Neuronal stem cell (in vitro differentiated cells): Measurements from ENCODE around the gene SETSIP.

Experiments used
- DNase-seq: peaks from one replicate; pipeline ENCODE4 v3.0.0-alpha.2; 2013; ENCODE audit warnings: low spot score
- H2AFZ ChIP-seq: one replicate; pipeline ENCODE4 v1.6.1; 2013; ENCODE audit warnings: mild to moderate bottlenecking, low read length, inconsistent platforms
- H2AK5ac ChIP-seq: 2 replicates; pipeline ENCODE4 v1.6.1; 2013; ENCODE audit warnings: low read depth, mild to moderate bottlenecking, inconsistent platforms, low read length, moderate library complexity, mixed read lengths
- H2BK120ac ChIP-seq: 2 replicates; pipeline ENCODE4 v1.6.1; 2013; ENCODE audit warnings: low read depth, mild to moderate bottlenecking, inconsistent platforms, low read length, moderate library complexity, mixed read lengths
- H2BK12ac ChIP-seq: one replicate; pipeline ENCODE4 v1.6.1; 2013; ENCODE audit warnings: low read length, inconsistent platforms
- H2BK15ac ChIP-seq: 2 replicates; pipeline ENCODE4 v1.6.1; 2013; ENCODE audit warnings: mild to moderate bottlenecking, low read length, inconsistent platforms, mixed read lengths
- H2BK5ac ChIP-seq: one replicate; pipeline ENCODE4 v1.6.1; 2013; ENCODE audit warnings: inconsistent platforms, mild to moderate bottlenecking, low read length, moderate library complexity
- H3K14ac ChIP-seq: one replicate; pipeline ENCODE4 v1.6.1; 2013; ENCODE audit warnings: low read length, inconsistent platforms
- H3K18ac ChIP-seq: 2 replicates; pipeline ENCODE4 v1.6.1; 2013; ENCODE audit warnings: low read length, inconsistent platforms
- H3K23ac ChIP-seq: 2 replicates; pipeline ENCODE4 v1.6.1; 2013; ENCODE audit warnings: low read depth, mild to moderate bottlenecking, mixed read lengths, low read length, inconsistent platforms; ENCODE audit not compliant: poor library complexity
- H3K27ac ChIP-seq: replicated peaks from 3 replicates; pipeline ENCODE4 v1.5.1; 2013; ENCODE audit warnings: low read length, inconsistent platforms
- H3K27me3 ChIP-seq, 3 experiments: 2 replicates each; pipeline ENCODE4 v1.6.1; 2013; ENCODE audit warnings: low read length in 3 of 3, mild to moderate bottlenecking in 2 of 3, inconsistent platforms in 1 of 3, low read depth in 1 of 3, mixed read lengths in 1 of 3, moderate library complexity in 1 of 3; ENCODE audit not compliant: control insufficient read depth in 3 of 3, insufficient read depth in 3 of 3
- H3K36me3 ChIP-seq, 2 donors: replicated peaks in 1 of 2; 2 replicates each; pipeline ENCODE4 v1.6.1; 2013; ENCODE audit warnings: low read length in 2 of 2; ENCODE audit not compliant: control insufficient read depth in 2 of 2, insufficient read depth in 2 of 2
- H3K4ac ChIP-seq: 2 replicates; pipeline ENCODE4 v1.6.1; 2013; ENCODE audit warnings: inconsistent platforms, mild to moderate bottlenecking, low read length, moderate library complexity
- H3K4me1 ChIP-seq, 2 donors: 1 replicate in 1 of 2; 2 replicates in 1 of 2; pipeline ENCODE4 v1.6.1; 2013; ENCODE audit warnings: low read length in 2 of 2, low read depth in 1 of 2; ENCODE audit not compliant: control insufficient read depth in 2 of 2, insufficient read depth in 1 of 2
- H3K4me2 ChIP-seq: one replicate; pipeline ENCODE4 v1.6.1; 2013; ENCODE audit warnings: mild to moderate bottlenecking, low read length, inconsistent platforms; ENCODE audit not compliant: insufficient read depth, poor library complexity, severe bottlenecking
- H3K4me3 ChIP-seq, 2 donors: 2 replicates each; pipeline ENCODE4 v1.5.1; 2013; ENCODE audit warnings: low read length in 2 of 2, mild to moderate bottlenecking in 2 of 2, inconsistent platforms in 1 of 2, moderate library complexity in 1 of 2
- H3K79me1 ChIP-seq: one replicate; pipeline ENCODE4 v1.6.1; 2013; ENCODE audit warnings: low read depth, mild to moderate bottlenecking, inconsistent platforms, low read length, moderate library complexity
- H3K9ac ChIP-seq: one replicate; pipeline ENCODE4 v1.6.1; 2013; ENCODE audit warnings: mild to moderate bottlenecking, low read depth, low read length, inconsistent platforms; ENCODE audit not compliant: poor library complexity
- H3K9me3 ChIP-seq, 2 donors: replicated peaks in 1 of 2; 2 replicates each; pipeline versions ENCODE3 to v1.6.1; 2013; ENCODE audit warnings: low read length in 2 of 2, mild to moderate bottlenecking in 2 of 2, inconsistent platforms in 1 of 2, low read depth in 1 of 2, mixed read lengths in 1 of 2, moderate library complexity in 1 of 2; ENCODE audit not compliant: control insufficient read depth in 2 of 2, insufficient read depth in 1 of 2
- H4K8ac ChIP-seq: one replicate; pipeline ENCODE4 v1.6.1; 2013; ENCODE audit warnings: low read depth, mild to moderate bottlenecking, inconsistent platforms, low read length, moderate library complexity
- H4K91ac ChIP-seq: one replicate; pipeline ENCODE4 v1.6.1; 2013; ENCODE audit warnings: low read length, low read depth, mild to moderate bottlenecking, inconsistent platforms; ENCODE audit not compliant: poor library complexity
- WGBS, 2 donors: extraction: QIAGEN DNeasy Blood & Tissue Kit; methylation state at CpG; one replicate each; pipeline ENCODE4 v1.1.7; 2013; ENCODE audit warnings: missing lambda C conversion rate in 2 of 2, mixed read lengths in 1 of 2; ENCODE audit not compliant: insufficient read length in 2 of 2, insufficient replicate concordance in 1 of 2; ENCODE audit errors: extremely low coverage in 2 of 2; 5-methylcytosine and 5-hydroxymethylcytosine counted together

SETSIP gene

GRCh38 chr1:92037400-92037799 lies 37.8 kb downstream of the SETSIP start:
- Histone ChIP-seq H2AK5ac (no peak overlapping the region), H3K14ac (no peak overlapping the region), H3K4me1 (peaks cover 0 to 19% of the 10 kb centered on the region in 2 donors), H2BK5ac (no peak overlapping the region), H3K4ac (no peak overlapping the region), H2AFZ (peak overlapping the region; percentile 73), H3K9me3 (no peaks in the 10 kb centered on the region), H3K4me2 (no peak overlapping the region), H4K91ac (no peak overlapping the region), H3K18ac (no peak overlapping the region), H4K8ac (no peak overlapping the region), H3K27ac (no peak overlapping the region), H3K27me3 (no peaks in the 10 kb centered on the region), H2BK120ac (no peak overlapping the region), H3K4me3 (no peak overlapping the region), H3K9ac (no peak overlapping the region), H3K23ac (no peak overlapping the region), H3K79me1 (no peaks in the 10 kb centered on the region), H3K36me3 (no peaks in the 10 kb centered on the region), H2BK15ac (no peak overlapping the region), H2BK12ac (no peak overlapping the region)
- WGBS, 2 donors = no CpG with 5 or more reads among the region's 6 CpGs
- no peak for DNase-seq

DNA sequence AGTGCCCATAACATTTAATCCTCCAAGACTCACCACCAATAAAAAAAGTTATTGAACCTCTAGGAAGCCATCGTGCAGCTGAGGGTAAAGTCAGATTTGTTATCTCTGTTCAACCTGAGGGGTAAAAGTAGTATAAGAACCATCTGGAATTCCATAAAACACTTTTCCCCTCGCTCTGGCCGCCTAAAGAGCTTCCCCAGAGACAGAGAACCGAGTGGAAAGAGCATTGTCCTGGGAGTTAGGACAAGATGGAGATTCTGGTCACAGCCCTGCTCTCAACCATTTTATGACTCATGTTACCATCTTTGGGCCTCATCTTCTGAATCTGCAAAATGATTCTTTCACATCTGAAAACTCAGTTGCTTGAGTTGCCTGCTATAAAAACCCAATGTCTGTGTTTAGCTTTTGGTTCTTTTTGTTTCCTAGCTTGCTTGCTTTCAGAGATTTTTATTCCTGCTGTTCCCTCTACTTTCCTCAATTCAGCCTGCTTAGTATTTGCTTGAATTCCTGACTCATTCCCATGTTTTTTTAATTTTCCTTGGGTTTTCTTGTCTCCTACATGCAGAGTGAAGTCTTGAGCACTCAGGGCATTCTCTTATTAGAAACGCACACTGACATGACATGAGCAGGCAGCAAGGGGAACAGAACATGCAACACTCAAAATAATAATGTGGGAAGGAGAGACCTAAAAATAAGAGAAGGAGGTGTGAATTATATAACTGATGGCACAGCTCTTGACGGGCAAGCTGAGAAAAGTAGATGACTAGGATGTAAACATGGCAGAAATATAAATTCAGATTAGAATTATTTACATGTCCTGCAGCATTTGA lies 43.7 kb downstream of the SETSIP start:
- Histone ChIP-seq H3K4ac (no peak overlapping the region), H2AK5ac (no peak overlapping the region), H2BK15ac (no peak overlapping the region), H2AFZ (peak overlapping the region; percentile 99), H3K4me2 (no peak overlapping the region), H3K4me3 (no peak overlapping the region), H3K79me1 (no peaks in the 10 kb centered on the region), H2BK5ac (no peak overlapping the region), H4K8ac (no peak overlapping the region), H3K27me3 (peaks cover 0 to 6% (median 0%) of the 10 kb centered on the region in 3 experiments), H3K9ac (no peak overlapping the region), H2BK12ac (no peak overlapping the region), H3K18ac (no peak overlapping the region), H2BK120ac (no peak overlapping the region), H3K36me3 (no peaks in the 10 kb centered on the region), H3K14ac (no peak overlapping the region), H3K9me3 (peaks cover 0 to 2% of the 10 kb centered on the region in 2 donors), H3K23ac (no peak overlapping the region), H3K4me1 (peaks cover 6 to 10% of the 10 kb centered on the region in 2 donors), H3K27ac (no peak overlapping the region), H4K91ac (no peak overlapping the region)
- DNase-seq = no peak
- WGBS, 2 donors = no CpG with 5 or more reads among the region's 6 CpGs

GRCh38 chr1:92030656-92031107 lies 44.5 kb downstream of the SETSIP start:
- H3K4ac ChIP-seq = no peak overlapping the region
- H3K27ac ChIP-seq = no peak overlapping the region
- peaks cover 0 to 2% of the 10 kb centered on the region in 2 donors for H3K9me3 ChIP-seq
- no peak overlapping the region for H2BK12ac ChIP-seq
- no peaks in the 10 kb centered on the region for H3K36me3 ChIP-seq
- H3K14ac ChIP-seq = no peak overlapping the region
- no peak overlapping the region for H2AK5ac ChIP-seq
- no peak overlapping the region for H3K9ac ChIP-seq
- H3K18ac ChIP-seq = no peak overlapping the region
- no peak overlapping the region for H4K8ac ChIP-seq
- H3K4me1 ChIP-seq = peaks cover 6 to 9% of the 10 kb centered on the region in 2 donors
- no peak overlapping the region for H4K91ac ChIP-seq
- no peaks in the 10 kb centered on the region for H3K79me1 ChIP-seq
- H2AFZ ChIP-seq = peak overlapping the region; percentile 99
- WGBS, 2 donors = no CpG with 5 or more reads among the region's 4 CpGs
- no peak overlapping the region for H2BK5ac ChIP-seq
- peak overlapping the region; percentile 94 for H3K4me2 ChIP-seq
- H3K27me3 ChIP-seq = peaks cover 0 to 6% (median 0%) of the 10 kb centered on the region in 3 experiments
- H2BK120ac ChIP-seq = no peak overlapping the region
- peak overlapping the region in 1 of 2 donors; percentile 75 for H3K4me3 ChIP-seq
- DNase-seq = no peak
- no peak overlapping the region for H2BK15ac ChIP-seq
- H3K23ac ChIP-seq = no peak overlapping the region

DNA sequence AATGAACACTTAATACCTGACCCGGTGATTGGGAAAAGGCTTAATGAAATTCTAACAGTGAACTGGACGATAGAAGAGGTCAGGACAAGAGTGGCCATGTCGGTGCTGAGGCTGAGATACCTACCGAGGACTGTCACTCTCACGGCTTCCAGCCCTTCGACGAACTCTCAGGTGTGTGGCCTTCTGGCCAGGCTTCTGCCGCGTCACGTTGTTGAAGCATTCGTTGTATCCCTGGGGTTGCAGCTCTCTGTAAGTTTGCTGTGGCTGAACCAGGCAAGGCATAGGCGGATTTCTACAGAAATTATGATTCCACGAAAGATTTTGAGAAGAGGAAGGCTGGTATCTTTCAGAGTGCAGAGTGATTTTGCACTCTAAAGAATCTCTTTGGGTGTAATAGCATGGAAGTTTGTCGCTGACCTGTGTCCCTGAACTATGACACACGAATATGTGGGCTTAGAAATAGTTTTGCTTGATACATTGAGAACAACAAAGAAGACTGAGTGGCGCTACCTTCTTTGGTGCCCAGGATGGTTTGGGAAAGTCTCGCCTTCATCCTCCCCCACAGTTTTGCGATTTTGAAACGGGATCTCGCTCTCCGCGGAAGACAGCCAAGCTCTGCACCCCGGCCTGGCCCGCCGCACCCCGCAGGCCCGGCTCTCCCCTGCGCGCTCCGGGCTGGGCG lies 45.8 kb downstream of the SETSIP start:
- Histone ChIP-seq H3K4me3 (peak overlapping the region; percentile 75 to 89), H3K9ac (peak overlapping the region; percentile 94), H3K9me3 (peaks cover 0 to 2% of the 10 kb centered on the region in 2 donors), H3K14ac (peak overlapping the region; percentile 99), H4K8ac (peak overlapping the region; percentile 65), H4K91ac (peak overlapping the region; percentile 30), H2AK5ac (no peak overlapping the region), H2BK5ac (peak overlapping the region; percentile 75), H2BK120ac (no peak overlapping the region), H2BK15ac (peak overlapping the region; percentile 99), H3K27ac (no peak overlapping the region), H3K4ac (no peak overlapping the region), H3K4me1 (peaks cover 6 to 9% of the 10 kb centered on the region in 2 donors), H2BK12ac (no peak overlapping the region), H3K18ac (peak overlapping the region; percentile 98), H3K36me3 (no peaks in the 10 kb centered on the region), H3K23ac (no peak overlapping the region), H2AFZ (peak overlapping the region; percentile 99), H3K79me1 (no peaks in the 10 kb centered on the region), H3K27me3 (peaks cover 0 to 6% (median 0%) of the 10 kb centered on the region in 3 experiments), H3K4me2 (peak overlapping the region; percentile 94)
- no peak for DNase-seq
- WGBS, 2 donors = no CpG with 5 or more reads among the region's 31 CpGs
